GM20431 (cell line): ENCODE measurements around the gene TP53RK.

ENCODE experiments used
- in situ Hi-C: fragments of 300-500 bp; cut with MseI, MboI; formaldehyde crosslinking; loops from one replicate; pipeline ENCODE4 v1.15.0; 2020; ENCODE audit warnings: low sequenced_read_pairs; ENCODE audit not compliant: unreplicated experiment

The TP53RK gene

GRCh38 chr20:46666818-46667515 lies 22.3 kb downstream of the TP53RK start:
- in situ Hi-C loops: no loop called here

- in situ Hi-C loops: no loop called here
These were observed 22.9 kb downstream of the TP53RK start for GRCh38 chr20:46666306-46666705.

DNA sequence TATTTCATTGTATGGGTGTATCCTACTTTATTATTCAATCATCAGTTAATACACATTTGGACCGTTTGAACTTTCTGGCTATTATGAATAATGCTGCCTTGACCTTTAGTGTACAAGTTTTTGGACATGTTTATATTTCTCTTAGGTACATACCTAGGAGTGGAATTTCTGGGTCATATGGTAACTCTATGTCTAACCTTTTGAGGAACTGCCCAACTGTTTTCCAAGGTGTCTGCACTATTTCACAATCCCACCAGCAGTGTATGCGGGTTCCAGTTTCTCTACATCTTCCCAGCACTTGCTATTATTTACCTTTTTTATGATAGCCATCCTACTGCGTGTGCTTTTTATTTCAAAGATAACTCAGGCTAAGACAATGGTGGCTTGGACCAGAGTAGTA lies 23.6 kb downstream of the TP53RK start:
- in situ Hi-C loops: no loop called here

DNA sequence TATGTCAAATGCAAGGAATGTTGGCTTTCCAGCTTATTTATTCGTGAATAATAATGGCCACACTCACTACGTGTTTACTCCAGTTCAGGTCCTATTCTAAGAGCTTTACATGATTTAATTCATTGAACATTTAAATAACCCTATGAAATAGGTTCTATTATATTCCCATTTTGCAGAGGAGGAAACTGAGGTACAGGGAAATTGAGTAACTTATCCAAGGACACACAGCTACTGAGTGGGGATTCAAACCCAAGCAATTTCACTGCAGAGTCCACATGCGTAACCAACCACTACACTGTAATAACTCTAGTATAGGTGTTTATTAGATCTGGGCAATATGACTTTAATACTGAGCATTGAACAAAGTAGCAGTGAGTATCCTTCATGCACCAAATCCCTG lies 25.7 kb downstream of the TP53RK start:
- in situ Hi-C loops: no loop called here

GRCh38 chr20:46661659-46662058 lies 27.6 kb downstream of the TP53RK start:
- in situ Hi-C loops: no loop called here

GRCh38 chr20:46660487-46660886 lies 28.8 kb downstream of the TP53RK start:
- in situ Hi-C loops: no loop called here

- in situ Hi-C loops: no loop called here
These were observed 31.6 kb downstream of the TP53RK start for GRCh38 chr20:46657618-46658017.

- in situ Hi-C loops: no loop called here
These were observed 32.1 kb downstream of the TP53RK start for GRCh38 chr20:46657137-46657536.

- in situ Hi-C loops: no loop called here
These were observed 36.5 kb downstream of the TP53RK start for GRCh38 chr20:46652699-46653098.

DNA sequence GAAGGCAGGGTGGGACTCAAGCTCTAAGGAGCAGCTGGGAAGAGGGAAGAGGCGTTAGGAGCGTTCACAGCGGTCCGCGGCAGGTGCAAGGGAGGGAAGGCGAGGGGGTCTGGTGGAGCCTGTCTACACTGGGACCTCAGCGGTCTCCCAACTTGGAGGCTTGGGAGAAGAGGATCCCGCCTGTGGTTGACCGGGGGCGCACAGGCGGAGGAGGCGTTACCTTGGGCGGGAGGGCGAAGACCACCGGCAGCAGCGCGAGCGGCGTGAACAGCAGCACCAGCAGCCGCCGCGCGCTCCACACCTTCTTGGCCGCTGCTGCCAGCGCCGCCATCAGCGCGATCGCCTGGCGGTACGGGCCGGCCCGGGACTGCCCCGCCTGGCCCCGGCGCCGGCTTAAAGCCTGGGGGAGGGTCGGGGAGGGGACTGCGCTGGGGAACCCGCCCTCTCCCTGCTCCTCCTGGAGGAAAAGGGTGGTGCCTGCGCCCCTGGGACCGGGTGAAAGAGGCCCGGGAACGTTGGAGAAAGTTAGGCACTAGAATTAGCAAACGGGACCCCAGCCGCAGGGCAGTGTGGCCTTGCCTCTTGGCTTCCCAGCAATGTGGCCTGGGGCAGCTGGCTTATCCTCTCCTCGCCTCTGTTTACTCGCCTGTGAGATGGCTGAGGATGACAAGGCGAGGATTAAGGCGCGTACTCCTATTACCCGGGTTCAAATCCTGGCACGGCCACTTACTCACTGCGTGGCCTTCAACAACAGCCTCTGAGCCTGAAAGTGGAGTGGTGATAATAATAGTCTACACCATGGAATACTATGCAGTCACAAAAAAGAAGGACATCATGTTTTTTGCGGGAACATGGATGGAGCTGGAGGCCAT lies 37.9 kb downstream of the TP53RK start, which contains the start of gene SLC13A3:
Gene SLC13A3, minus strand, starts transcription at position 369 of the 872 bp plus-strand sequence. Its CDS starts 38 bp downstream, at position 331.
- in situ Hi-C loops: no loop called here

GRCh38 chr20:46650575-46651090 lies 38.6 kb downstream of the TP53RK start:
- in situ Hi-C loops: no loop called here

GRCh38 chr20:46649965-46650542 lies 39.2 kb downstream of the TP53RK start:
- in situ Hi-C loops: no loop called here

DNA sequence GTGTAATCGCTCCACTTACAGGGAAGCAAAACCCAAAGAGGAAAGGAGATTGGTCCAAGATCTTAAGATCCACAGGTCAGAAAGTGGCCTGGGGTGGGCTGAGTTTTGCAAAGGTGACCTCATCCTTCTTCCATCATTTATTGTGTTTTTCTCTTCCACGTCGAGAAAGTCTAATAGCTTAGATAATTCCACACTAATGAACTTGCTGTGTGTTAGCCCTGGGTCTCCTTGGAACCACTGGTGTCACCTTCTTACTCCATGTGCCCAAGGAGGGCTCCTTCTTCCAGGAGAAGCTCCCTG lies 39.6 kb downstream of the TP53RK start:
- in situ Hi-C loops: no loop called here

DNA sequence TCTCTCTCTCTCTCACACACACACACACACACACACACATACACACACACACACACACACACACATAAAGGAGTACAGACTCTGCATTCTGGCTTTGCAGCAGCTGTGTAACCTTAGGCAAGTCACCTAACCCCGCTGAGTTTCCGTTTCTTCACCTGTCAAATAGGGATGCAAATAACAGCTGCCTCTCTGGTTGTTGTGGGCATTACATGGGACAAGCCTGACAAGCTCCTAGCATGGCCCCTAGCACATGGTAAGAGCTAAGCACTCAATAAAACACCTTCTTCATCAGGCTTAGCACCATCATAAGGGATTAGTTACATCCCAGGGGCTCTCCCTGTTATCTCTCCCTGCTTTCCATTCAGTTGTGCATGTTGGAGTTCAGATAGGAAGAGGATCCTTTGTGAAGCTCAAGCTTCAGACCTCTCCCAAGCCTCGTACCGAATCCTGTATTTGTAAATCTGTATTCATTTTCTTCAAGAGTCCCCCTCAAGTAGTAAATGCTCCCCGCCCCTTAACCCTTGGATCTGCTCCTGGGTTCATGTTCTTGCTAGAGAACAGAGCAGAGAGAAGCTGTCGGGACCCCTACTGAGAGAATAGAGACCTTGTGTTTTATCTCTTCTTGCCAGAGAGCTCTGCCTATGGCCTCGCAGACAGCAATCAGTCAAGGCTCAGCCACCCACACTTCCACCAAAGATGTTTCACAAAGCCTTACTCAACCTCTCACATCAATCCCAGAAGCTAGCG lies 40.2 kb downstream of the TP53RK start:
- in situ Hi-C loops: no loop called here

GRCh38 chr20:46647469-46647868 lies 41.8 kb downstream of the TP53RK start:
- in situ Hi-C loops: no loop called here

GRCh38 chr20:46646659-46647380 lies 42.4 kb downstream of the TP53RK start:
- in situ Hi-C loops: no loop called here

- in situ Hi-C loops: no loop called here
These were observed 43.1 kb downstream of the TP53RK start for GRCh38 chr20:46646122-46646521.

DNA sequence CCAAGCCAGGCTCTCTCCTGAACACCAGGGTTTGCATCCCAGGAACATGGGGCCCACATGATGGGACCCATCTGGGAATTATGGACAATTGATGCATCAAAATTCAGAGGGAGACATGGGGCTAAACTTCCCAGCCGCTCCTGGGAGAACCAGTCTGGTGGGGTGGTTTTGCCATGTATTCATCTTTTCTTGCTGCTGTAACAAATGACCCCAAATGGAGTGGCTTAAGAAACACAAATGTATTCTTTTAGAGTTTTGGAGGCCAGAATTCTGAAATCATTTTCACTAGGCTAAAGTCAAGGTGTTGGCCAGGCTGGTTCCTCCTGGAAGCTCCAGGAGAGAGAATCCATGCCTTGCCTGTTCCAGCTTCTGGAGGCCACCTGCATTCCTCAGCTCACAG lies 44.5 kb downstream of the TP53RK start:
- in situ Hi-C loops: no loop called here

- in situ Hi-C loops: no loop called here
These were observed 45.1 kb downstream of the TP53RK start for GRCh38 chr20:46644160-46644559.

- in situ Hi-C loops: no loop called here
These were observed 46.3 kb downstream of the TP53RK start for GRCh38 chr20:46642969-46643343.
